Endodermal cell (in vitro differentiated cells): ENCODE measurements around the gene TBXAS1. TPM values are rescaled to one million over a fixed set of nuclear protein-coding genes. Genes with fewer than 3 reads are reported as not detected.

ENCODE experiments used
- DNase-seq: peaks from one replicate; pipeline ENCODE4 v3.0.0-alpha.2; 2017
- H3K27ac ChIP-seq: 2 replicates; pipeline ENCODE4 v1.5.1; 2013; ENCODE audit warnings: mild to moderate bottlenecking, low read depth, low read length, moderate library complexity
- H3K27me3 ChIP-seq: 2 replicates; pipeline ENCODE4 v1.6.1; 2013; ENCODE audit warnings: mild to moderate bottlenecking, low read length, moderate library complexity; ENCODE audit not compliant: insufficient read depth, control insufficient read depth, poor library complexity, severe bottlenecking
- H3K36me3 ChIP-seq: 2 replicates; pipeline ENCODE4 v1.7.0; 2013; ENCODE audit warnings: mild to moderate bottlenecking, low read length, moderate library complexity; ENCODE audit not compliant: control insufficient read depth, insufficient read depth
- H3K4me1 ChIP-seq: one replicate; pipeline ENCODE4 v1.7.0; 2013; ENCODE audit warnings: low read length; ENCODE audit not compliant: control insufficient read depth, insufficient read depth
- H3K4me3 ChIP-seq: 2 replicates; pipeline ENCODE4 v1.5.1; 2013; ENCODE audit warnings: mild to moderate bottlenecking, low read length, moderate library complexity
- H3K9ac ChIP-seq: 2 replicates; pipeline ENCODE4 v1.6.1; 2013; ENCODE audit warnings: mild to moderate bottlenecking, low read length, moderate library complexity; ENCODE audit not compliant: poor library complexity, severe bottlenecking; ENCODE audit errors: extremely low read depth
- H3K9me3 ChIP-seq: 2 replicates; pipeline ENCODE4 v1.6.1; 2013; ENCODE audit warnings: mild to moderate bottlenecking, low read length, moderate library complexity; ENCODE audit not compliant: control insufficient read depth
- H3K27ac Mint-ChIP-seq: 2 replicates; pipeline ENCODE4 v1.8.0; 2020; ENCODE audit warnings: mixed read lengths
- H3K27me3 Mint-ChIP-seq: 2 replicates; pipeline ENCODE4 v1.8.0; 2021; ENCODE audit warnings: mild to moderate bottlenecking, mixed read lengths; ENCODE audit not compliant: insufficient read depth
- H3K36me3 Mint-ChIP-seq: 2 replicates; pipeline ENCODE4 v1.8.0; 2020; ENCODE audit warnings: low read depth, mixed read lengths
- H3K4me1 Mint-ChIP-seq: 2 replicates; pipeline ENCODE4 v1.8.0; 2020; ENCODE audit warnings: mixed read lengths
- H3K4me3 Mint-ChIP-seq: 2 replicates; pipeline ENCODE4 v1.8.0; 2020; ENCODE audit warnings: mild to moderate bottlenecking, moderate library complexity, mixed read lengths
- H3K9me3 Mint-ChIP-seq: 2 replicates; pipeline ENCODE4 v1.8.0; 2020; ENCODE audit warnings: mild to moderate bottlenecking, mixed read lengths
- WGBS, 2 experiments: methylation state at CpG; one replicate each; pipeline versions ENCODE4 v1.1.5 to v1.1.7; 2013; ENCODE audit warnings: missing lambda C conversion rate in 2 of 2, mixed read lengths in 1 of 2; ENCODE audit not compliant: insufficient coverage in 1 of 2, insufficient read length in 1 of 2; 5-methylcytosine and 5-hydroxymethylcytosine counted together
- total RNA-seq, 2 donors: library from RNA; stranded (reverse); fragmentation: NEBNext Ultra II Directional in 1 of 2; extraction: Animal tissue kit (Norgen Biotek cat#: 25700) in 1 of 2; gene quantifications; 2 replicates in 1 of 2; 3 replicates in 1 of 2; pipeline ENCODE4 v1.2.1, GENCODE V29; 2021
- TF ChIP-seq, protein P1 (sequence below): fragments of 200-600 bp; sonication (generic); conservative IDR thresholded peaks from 2 replicates; pipeline ENCODE4 v1.5.0; 2021; ENCODE audit warnings: antibody characterized with exemption, mild to moderate bottlenecking

TBXAS1 gene
- total RNA-seq, 2 donors from 2014 or later, result 7.6 to 13.5 TPM

- H3K27me3 Mint-ChIP-seq, result no peaks in the 10 kb centered on the region
- TF ChIP-seq, protein P1, sequence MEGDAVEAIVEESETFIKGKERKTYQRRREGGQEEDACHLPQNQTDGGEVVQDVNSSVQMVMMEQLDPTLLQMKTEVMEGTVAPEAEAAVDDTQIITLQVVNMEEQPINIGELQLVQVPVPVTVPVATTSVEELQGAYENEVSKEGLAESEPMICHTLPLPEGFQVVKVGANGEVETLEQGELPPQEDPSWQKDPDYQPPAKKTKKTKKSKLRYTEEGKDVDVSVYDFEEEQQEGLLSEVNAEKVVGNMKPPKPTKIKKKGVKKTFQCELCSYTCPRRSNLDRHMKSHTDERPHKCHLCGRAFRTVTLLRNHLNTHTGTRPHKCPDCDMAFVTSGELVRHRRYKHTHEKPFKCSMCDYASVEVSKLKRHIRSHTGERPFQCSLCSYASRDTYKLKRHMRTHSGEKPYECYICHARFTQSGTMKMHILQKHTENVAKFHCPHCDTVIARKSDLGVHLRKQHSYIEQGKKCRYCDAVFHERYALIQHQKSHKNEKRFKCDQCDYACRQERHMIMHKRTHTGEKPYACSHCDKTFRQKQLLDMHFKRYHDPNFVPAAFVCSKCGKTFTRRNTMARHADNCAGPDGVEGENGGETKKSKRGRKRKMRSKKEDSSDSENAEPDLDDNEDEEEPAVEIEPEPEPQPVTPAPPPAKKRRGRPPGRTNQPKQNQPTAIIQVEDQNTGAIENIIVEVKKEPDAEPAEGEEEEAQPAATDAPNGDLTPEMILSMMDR, result no peak
- H3K27ac ChIP-seq, result no peak overlapping the region
- no peak overlapping the region for H3K27ac Mint-ChIP-seq
- no peaks in the 10 kb centered on the region for H3K36me3 ChIP-seq
- H3K9ac ChIP-seq, result no peak overlapping the region
- H3K4me1 ChIP-seq, result no peaks in the 10 kb centered on the region
- no peak overlapping the region for H3K4me3 Mint-ChIP-seq
- H3K9me3 ChIP-seq, result no peaks in the 10 kb centered on the region
- DNase-seq, result no peak
- no peaks in the 10 kb centered on the region for H3K9me3 Mint-ChIP-seq
- peaks cover 3% of the 10 kb centered on the region for H3K4me1 Mint-ChIP-seq
- no peaks in the 10 kb centered on the region for H3K27me3 ChIP-seq
- H3K4me3 ChIP-seq, result no peak overlapping the region
- WGBS, 2 experiments, result 92 to 93% methylated on average over 12 to 13 of the region's 14 CpGs
- H3K36me3 Mint-ChIP-seq, result no peaks in the 10 kb centered on the region
These were observed 129.7 kb downstream of the TBXAS1 start for GRCh38 chr7:139958599-139959284.

- peaks cover 3% of the 10 kb centered on the region for H3K4me1 Mint-ChIP-seq
- H3K9me3 Mint-ChIP-seq, result no peaks in the 10 kb centered on the region
- H3K9ac ChIP-seq, result no peak overlapping the region
- WGBS, 2 experiments, result 80 to 89% methylated on average over 5 to 6 of the region's 6 CpGs
- no peaks in the 10 kb centered on the region for H3K36me3 Mint-ChIP-seq
- no peak for DNase-seq
- H3K4me1 ChIP-seq, result no peaks in the 10 kb centered on the region
- H3K27me3 ChIP-seq, result no peaks in the 10 kb centered on the region
- H3K9me3 ChIP-seq, result no peaks in the 10 kb centered on the region
- H3K4me3 Mint-ChIP-seq, result no peak overlapping the region
- no peaks in the 10 kb centered on the region for H3K27me3 Mint-ChIP-seq
- TF ChIP-seq, protein P1, result no peak
- H3K36me3 ChIP-seq, result no peaks in the 10 kb centered on the region
- H3K27ac Mint-ChIP-seq, result no peak overlapping the region
- H3K27ac ChIP-seq, result no peak overlapping the region
- no peak overlapping the region for H3K4me3 ChIP-seq
These were observed 130.2 kb downstream of the TBXAS1 start for GRCh38 chr7:139959285-139959628.

GRCh38 chr7:139959718-139960117 is 130.7 kb downstream of the TBXAS1 start:
- peaks cover 3% of the 10 kb centered on the region for H3K4me1 Mint-ChIP-seq
- 88 to 94% methylated on average over 4 to 5 of the region's 5 CpGs for whole genome bisulfite sequencing, 2 experiments
- no peaks in the 10 kb centered on the region for H3K36me3 ChIP-seq
- H3K4me3 ChIP-seq, result no peak overlapping the region
- H3K9ac ChIP-seq, result no peak overlapping the region
- H3K4me3 Mint-ChIP-seq, result no peak overlapping the region
- H3K4me1 ChIP-seq, result no peaks in the 10 kb centered on the region
- TF ChIP-seq, protein P1, result no peak
- no peak for DNase-seq
- no peaks in the 10 kb centered on the region for H3K27me3 ChIP-seq
- H3K27me3 Mint-ChIP-seq, result no peaks in the 10 kb centered on the region
- H3K9me3 Mint-ChIP-seq, result no peaks in the 10 kb centered on the region
- no peaks in the 10 kb centered on the region for H3K9me3 ChIP-seq
- no peaks in the 10 kb centered on the region for H3K36me3 Mint-ChIP-seq
- no peak overlapping the region for H3K27ac ChIP-seq
- H3K27ac Mint-ChIP-seq, result no peak overlapping the region
